Renal pelvis (tissue), 4 donors: Measurements from ENCODE around the gene ALDH1B1. TPM values are rescaled to one million over a fixed set of nuclear protein-coding genes. Genes with fewer than 3 reads are reported as not detected.

Experiments
- DNase-seq: peaks from one replicate; pipeline ENCODE4 v3.0.0-alpha.2; 2013
- polyA plus RNA-seq, 3 donors: library from polyadenylated mRNA; unstranded; fragments of 120-200 nt; gene quantifications; one replicate each; pipeline ENCODE4 v1.2.1, GENCODE V29; 2013; ENCODE audit not compliant: insufficient read length in 3 of 3

ALDH1B1 gene
- polyA plus RNA-seq, 3 donors = 37.2 to 42.1 (median 40.3) TPM

DNA sequence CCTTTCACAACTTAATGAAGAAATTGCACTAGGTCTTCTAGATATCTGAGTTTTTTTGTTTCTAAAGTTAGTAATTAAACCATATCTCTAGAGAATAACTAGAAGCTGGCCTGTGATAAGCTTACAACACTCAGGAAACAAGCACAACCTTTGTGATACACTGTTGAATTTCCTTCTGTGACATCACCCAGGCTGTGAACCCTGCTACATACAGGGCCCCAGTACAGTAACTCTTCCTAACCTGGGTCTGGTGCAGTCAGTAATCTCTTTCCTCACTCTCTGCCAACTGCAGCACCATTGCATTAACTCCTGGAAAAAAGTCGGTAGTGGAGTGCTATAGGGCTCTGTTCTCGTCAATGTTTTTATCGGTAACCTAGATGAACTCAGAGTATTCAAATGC, 42.4 kb downstream of the ALDH1B1 start:
- DNase-seq = no peak

GRCh38 chr9:38435521-38435920, 43.0 kb downstream of the ALDH1B1 start:
- no peak for DNase-seq

- DNase-seq = no peak
These were observed 44.2 kb downstream of the ALDH1B1 start for GRCh38 chr9:38436708-38437107.

- no peak for DNase-seq
These were observed 44.8 kb downstream of the ALDH1B1 start for GRCh38 chr9:38437193-38437823.

GRCh38 chr9:38439291-38439915, 46.9 kb downstream of the ALDH1B1 start:
- no peak for DNase-seq

DNA sequence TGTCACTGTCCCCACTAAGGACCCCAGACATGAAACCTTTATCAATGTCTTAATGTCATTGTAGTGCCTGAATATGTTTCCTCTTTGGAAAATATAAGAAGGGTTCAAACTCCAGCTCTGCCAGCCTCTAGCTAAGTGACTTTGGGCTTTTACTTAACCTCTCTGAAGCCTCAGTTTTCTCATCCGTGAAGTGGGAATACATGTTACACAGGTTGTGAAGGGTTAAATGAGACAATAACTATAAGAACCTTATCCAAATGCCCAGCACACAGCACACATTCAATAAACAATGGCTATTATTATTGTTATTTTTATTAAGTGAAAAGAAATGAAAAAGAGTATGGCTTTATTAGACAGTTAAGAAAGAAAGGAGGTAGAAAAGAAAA, 47.4 kb downstream of the ALDH1B1 start:
- DNase-seq = no peak

- DNase-seq = no peak
These were observed 48.0 kb downstream of the ALDH1B1 start for GRCh38 chr9:38440516-38440915.

DNA sequence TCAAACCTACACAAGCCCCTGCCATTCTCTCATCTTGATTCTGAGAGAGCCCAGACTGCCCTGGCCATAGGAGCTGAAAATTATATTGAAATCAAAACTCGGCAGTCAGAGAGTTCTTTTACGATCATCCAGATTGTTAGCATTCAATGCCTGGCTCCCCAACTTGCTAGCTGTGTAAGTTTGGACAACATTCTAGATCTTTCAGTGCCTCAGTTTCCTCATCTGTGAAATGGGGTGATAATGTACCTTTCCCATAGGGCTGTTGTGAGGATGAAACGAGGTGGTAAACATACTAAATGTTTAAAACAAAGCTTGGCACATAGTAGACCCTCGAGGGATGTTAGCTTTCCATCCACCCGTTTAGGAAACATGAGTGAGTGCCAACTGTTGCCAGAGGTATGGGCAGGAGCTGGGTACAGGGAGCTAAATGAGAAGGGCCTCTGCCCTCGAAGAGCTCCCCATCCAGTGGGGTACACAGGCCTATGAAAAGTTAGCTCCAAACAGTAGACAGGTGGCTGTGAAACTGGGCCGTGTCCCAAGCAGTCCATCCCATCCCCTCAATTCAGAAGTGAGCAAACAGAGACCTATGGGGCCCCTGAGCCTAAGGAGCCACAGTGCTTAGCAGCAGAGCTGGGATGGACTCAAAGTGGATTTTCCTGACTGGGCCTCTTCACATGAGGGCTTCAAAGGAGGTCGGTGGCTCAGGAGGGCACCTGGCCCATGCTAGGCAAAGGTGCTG, 49.0 kb downstream of the ALDH1B1 start:
- DNase-seq = no peak

DNA sequence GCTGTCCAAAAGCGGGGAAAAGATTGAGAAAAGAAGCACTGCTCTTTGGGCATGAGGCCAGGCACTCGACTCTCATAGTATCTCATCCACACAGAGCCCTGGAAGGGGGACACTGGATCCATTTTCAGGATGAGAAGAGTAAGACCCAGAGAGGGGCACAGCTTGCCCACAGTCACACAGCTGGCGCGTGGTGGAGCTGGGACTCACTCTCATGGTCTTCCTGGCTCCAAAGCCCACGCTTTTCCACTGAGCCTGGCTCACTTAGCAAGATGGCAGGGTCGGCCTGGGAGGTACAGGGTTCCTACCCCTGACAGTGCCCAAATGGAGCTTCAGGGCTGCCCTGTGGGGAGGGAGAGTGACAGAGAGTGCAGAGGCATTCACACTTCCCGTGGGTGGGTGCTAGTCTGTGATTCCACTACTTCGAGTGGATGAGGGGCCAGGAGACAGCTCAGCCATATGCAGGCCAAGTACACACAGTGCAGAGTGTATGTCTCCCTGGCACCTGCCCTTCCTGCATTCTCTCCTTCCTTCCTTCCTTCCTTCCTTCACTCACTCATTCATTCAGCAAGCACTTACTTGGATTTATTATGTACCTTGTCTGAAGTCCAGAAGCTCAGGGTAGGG, 50.1 kb downstream of the ALDH1B1 start:
- DNase-seq = no peak

- DNase-seq = no peak
These were observed 50.7 kb downstream of the ALDH1B1 start for GRCh38 chr9:38443181-38443580.

- no peak for DNase-seq
These were observed 51.1 kb downstream of the ALDH1B1 start for GRCh38 chr9:38443597-38443996.

DNA sequence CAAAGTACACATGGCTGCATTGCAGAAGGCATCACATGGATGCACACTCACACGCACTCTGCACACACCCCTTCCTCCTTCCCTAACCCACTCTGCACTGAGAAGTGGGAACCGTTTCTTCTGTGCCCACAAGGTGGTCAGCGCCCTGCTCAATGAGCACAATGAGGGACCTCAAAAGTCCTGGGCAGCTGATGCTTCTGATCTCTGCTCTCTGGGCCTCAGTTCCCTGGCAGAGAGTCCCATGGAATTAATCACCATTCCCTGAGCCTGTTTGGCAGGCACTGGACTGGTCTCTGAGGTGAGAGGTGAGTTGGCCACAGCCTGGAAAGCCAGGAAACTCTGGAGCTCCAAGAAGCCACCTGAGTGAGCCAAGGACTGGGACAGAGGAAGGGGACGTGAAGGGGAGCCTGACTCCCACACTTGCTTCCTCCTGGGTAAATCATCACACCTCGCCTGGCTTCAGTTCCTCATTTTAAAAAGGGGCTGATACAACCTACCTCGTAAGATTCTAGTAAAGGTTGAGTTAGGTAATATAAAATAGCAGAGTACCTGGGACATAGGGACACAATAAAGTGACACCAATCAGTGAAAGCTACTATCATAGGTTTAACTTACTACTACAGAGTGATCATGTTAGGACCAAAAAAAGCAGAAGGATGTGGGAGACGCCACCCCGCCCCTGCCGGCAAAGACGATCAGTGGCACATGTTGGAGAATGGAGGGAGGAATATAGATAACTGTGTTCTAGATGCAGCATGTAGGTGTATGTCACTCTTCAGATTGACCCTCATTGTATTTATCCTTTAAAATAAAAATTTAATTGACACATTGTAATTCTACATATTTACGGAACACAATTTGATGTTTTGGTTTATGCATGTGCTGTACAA, 52.9 kb downstream of the ALDH1B1 start:
- no peak for DNase-seq

DNA sequence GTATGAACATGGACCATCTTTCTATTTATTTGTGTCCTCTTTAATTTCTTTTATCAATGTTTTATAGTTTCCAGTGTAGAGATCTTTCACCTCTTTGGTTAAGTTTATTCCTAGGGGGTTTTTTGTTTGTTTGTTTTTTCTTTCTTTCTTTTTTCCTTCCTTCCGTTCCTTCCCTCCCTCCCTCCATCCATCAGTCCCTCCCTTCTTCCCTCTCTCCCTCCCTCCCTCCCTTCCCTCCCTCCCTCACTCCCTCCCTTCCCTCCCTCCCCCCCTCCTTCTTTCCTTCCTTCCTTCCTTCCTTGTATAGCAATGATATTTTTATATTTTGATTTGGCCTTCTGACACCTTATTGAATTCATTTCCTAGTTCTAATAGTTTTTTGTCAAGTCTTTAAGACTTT, 55.2 kb downstream of the ALDH1B1 start:
- no peak for DNase-seq

Other genes with a start within 250 kb of the ALDH1B1 start
- 1 to 10 TPM; 1.4 to 1.7 (median 1.5) TPM for gene IGFBPL1, start 31.8 kb downstream of the ALDH1B1 start, polyA plus RNA-seq
- gene ANKRD18A, start 227.9 kb downstream of the ALDH1B1 start, polyA plus RNA-seq = 1 to 10 TPM; 3.7 to 5.8 (median 3.9) TPM